PC-9 (cell line): Measurements from ENCODE around the gene COL6A1. TPM values are rescaled to one million over a fixed set of nuclear protein-coding genes. Genes with fewer than 3 reads are reported as not detected.

Experiments
- BruUV-seq: library from RNA; stranded (reverse); fragments of 400-500 nt; replicated peaks from 2 replicates; lab custom pipeline; 2021; lab: Mats Ljungman, UMichigan
- CTCF ChIA-PET: fragments of 300-600 bp; sonication (Branson Sonifier 250); formaldehyde crosslinking; loops from one replicate; lab custom pipeline; 2022; ENCODE audit warnings: antibody characterized with exemption; lab: Charles Lee
- POLR2A ChIA-PET: fragments of 300-600 bp; sonication (Branson Sonifier 250); formaldehyde crosslinking; loops from one replicate; lab custom pipeline; 2022; ENCODE audit warnings: antibody characterized with exemption; ENCODE audit not compliant: unreplicated experiment; lab: Charles Lee
- DNase-seq, 2 experiments: peaks; one replicate each; pipeline versions ENCODE4 v3.0.0 to v3.0.0-alpha.2; 2015 to 2022; ENCODE audit warnings: mixed read lengths in 1 of 2
- H2AFZ ChIP-seq: fragments of 200-600 bp; sonication (generic); 2 replicates; pipeline ENCODE4 v1.8.1; 2017; ENCODE audit warnings: antibody characterized with exemption
- H3F3A ChIP-seq: fragments of 200-600 bp; sonication (generic); 2 replicates; pipeline ENCODE4 v1.8.1; 2017; ENCODE audit warnings: antibody characterized with exemption, mild to moderate bottlenecking, low read depth; ENCODE audit not compliant: insufficient read depth
- H3K27ac ChIP-seq: fragments of 200-600 bp; sonication (generic); 2 replicates; pipeline ENCODE4 v1.6.1; 2016; ENCODE audit warnings: mixed run types
- H3K27me3 ChIP-seq: fragments of 200-600 bp; sonication (generic); 2 replicates; pipeline ENCODE4 v1.6.1; 2016; ENCODE audit warnings: low read depth, mixed run types; ENCODE audit not compliant: insufficient read depth
- H3K36me3 ChIP-seq: fragments of 200-600 bp; sonication (generic); 2 replicates; pipeline ENCODE4 v1.6.1; 2016; ENCODE audit warnings: low read depth, mixed run types
- H3K4me1 ChIP-seq: fragments of 200-600 bp; sonication (generic); replicated peaks from 2 replicates; pipeline ENCODE4 v1.6.1; 2016; ENCODE audit warnings: mixed run types; ENCODE audit not compliant: insufficient read depth
- H3K4me2 ChIP-seq: fragments of 200-600 bp; sonication (generic); 2 replicates; pipeline ENCODE4 v1.6.1; 2017; ENCODE audit warnings: mixed run types
- H3K4me3 ChIP-seq: fragments of 200-600 bp; sonication (generic); 2 replicates; pipeline ENCODE4 v1.6.1; 2016; ENCODE audit warnings: mixed run types
- H3K79me2 ChIP-seq: fragments of 200-600 bp; sonication (generic); 2 replicates; pipeline ENCODE4 v1.6.1; 2017; ENCODE audit warnings: low read depth, mixed run types
- H3K9me2 ChIP-seq: fragments of 200-600 bp; sonication (generic); 2 replicates; pipeline ENCODE4 v1.8.1; 2017; ENCODE audit warnings: mild to moderate bottlenecking; ENCODE audit not compliant: insufficient read depth
- H3K9me3 ChIP-seq: fragments of 200-600 bp; sonication (generic); 2 replicates; pipeline ENCODE4 v1.8.1; 2016; ENCODE audit warnings: low read depth; ENCODE audit not compliant: insufficient read depth
- H4K20me1 ChIP-seq: fragments of 200-600 bp; sonication (generic); 2 replicates; pipeline ENCODE4 v1.8.1; 2017; ENCODE audit not compliant: insufficient read depth
- EZH2 ChIP-seq: fragments of 200-600 bp; sonication (generic); IDR thresholded peaks from 2 replicates; pipeline ENCODE4 v1.8.0; 2017; ENCODE audit warnings: antibody characterized with exemption, low read depth
- intact Hi-C: fragments of 100-400 bp; cut with micrococcal nuclease; formaldehyde crosslinking; loops from one replicate; pipeline ENCODE4 v1.10.0; 2022; ENCODE audit not compliant: unreplicated experiment
- total RNA-seq: library from RNA; stranded (reverse); gene quantifications from 2 replicates; pipeline ENCODE4 v1.2.3, GENCODE V29; 2021
- TF ChIP-seq, protein P1 (sequence below): fragments of 200-600 bp; sonication (generic); conservative IDR thresholded peaks from 2 replicates; pipeline ENCODE4 v1.6.1; 2017; ENCODE audit warnings: mixed run types, antibody characterized with exemption, mild to moderate bottlenecking, moderate library complexity

COL6A1 gene
- total RNA-seq, 1 experiment from 2014 or later: 43.1 TPM

DNA sequence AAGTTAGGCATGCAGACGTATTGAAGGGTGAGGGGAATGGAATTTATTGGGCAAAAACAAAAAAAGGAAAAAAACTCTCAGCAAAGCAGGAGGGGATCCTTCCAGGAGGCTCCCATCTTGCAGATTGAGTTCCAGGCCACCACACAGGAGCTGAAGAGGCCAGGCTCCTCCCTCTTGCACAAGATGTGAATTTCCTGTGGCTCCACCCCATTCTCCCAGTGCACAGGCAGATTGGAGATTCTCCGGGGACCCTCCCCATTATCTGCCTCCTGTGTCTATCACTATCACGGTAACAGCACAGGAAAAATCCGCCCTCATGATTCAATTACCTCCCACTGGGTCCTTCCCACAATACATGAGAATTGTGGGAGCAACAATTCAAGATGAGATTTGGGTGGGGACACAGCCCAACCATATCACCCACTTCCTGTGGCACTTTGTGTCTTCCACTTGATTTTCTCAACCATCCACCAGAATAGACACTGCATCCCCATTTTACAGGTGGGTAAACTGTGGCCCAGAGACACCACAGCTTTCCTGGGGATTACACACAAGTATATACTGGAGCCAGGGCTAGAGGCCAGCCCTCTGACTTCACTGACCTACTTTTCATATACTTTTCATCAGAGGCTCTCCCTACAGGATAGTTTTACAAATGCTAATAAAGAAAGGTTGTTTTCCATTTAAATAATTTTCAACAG is 18.9 kb upstream of the COL6A1 start:
- H3F3A ChIP-seq: no peaks in the 10 kb centered on the region
- no peaks in the 10 kb centered on the region for H3K9me2 ChIP-seq
- no peaks in the 10 kb centered on the region for H4K20me1 ChIP-seq
- no peak for DNase-seq
- no peak overlapping the region for H3K4me2 ChIP-seq
- BruUV-seq: no TSS peak
- ChIA-PET POLR2A (no interaction called here), CTCF (no interaction called here)
- H3K4me1 ChIP-seq: no peaks in the 10 kb centered on the region
- H3K36me3 ChIP-seq: no peaks in the 10 kb centered on the region
- H3K4me3 ChIP-seq: no peak overlapping the region
- H3K27me3 ChIP-seq: 0 out of 2 replicates have a peak, but pooled peaks cover 11% of the 10 kb centered on the region
- intact Hi-C loops: no loop called here
- H3K79me2 ChIP-seq: no peaks in the 10 kb centered on the region
- H3K9me3 ChIP-seq: no peaks in the 10 kb centered on the region
- TF ChIP-seq EZH2: no peak
- TF ChIP-seq, protein P1, sequence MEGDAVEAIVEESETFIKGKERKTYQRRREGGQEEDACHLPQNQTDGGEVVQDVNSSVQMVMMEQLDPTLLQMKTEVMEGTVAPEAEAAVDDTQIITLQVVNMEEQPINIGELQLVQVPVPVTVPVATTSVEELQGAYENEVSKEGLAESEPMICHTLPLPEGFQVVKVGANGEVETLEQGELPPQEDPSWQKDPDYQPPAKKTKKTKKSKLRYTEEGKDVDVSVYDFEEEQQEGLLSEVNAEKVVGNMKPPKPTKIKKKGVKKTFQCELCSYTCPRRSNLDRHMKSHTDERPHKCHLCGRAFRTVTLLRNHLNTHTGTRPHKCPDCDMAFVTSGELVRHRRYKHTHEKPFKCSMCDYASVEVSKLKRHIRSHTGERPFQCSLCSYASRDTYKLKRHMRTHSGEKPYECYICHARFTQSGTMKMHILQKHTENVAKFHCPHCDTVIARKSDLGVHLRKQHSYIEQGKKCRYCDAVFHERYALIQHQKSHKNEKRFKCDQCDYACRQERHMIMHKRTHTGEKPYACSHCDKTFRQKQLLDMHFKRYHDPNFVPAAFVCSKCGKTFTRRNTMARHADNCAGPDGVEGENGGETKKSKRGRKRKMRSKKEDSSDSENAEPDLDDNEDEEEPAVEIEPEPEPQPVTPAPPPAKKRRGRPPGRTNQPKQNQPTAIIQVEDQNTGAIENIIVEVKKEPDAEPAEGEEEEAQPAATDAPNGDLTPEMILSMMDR: no peak
- H2AFZ ChIP-seq: no peak overlapping the region
- H3K27ac ChIP-seq: no peak overlapping the region

DNA sequence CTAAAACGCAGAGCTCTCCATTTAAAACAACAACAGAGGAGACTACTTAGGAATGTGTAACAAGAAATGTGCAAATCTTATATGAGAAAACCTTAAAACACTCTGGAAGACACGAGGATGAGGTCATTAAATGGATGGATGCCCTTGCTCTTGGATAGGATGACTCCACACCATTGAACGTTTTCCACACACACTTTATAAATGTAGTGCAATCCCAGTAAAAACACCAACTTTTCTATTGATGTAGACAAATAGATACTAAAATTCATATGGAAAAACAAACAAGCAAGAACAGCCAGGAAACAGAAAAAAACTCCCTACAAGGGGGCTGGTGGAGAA is 18.4 kb upstream of the COL6A1 start:
- ChIA-PET CTCF (no interaction called here), POLR2A (no interaction called here)
- Histone ChIP-seq H3K4me3 (no peak overlapping the region), H3K4me2 (no peak overlapping the region), H2AFZ (no peak overlapping the region), H3K4me1 (no peaks in the 10 kb centered on the region), H3K9me3 (no peaks in the 10 kb centered on the region), H3K79me2 (no peaks in the 10 kb centered on the region), H3K27ac (no peak overlapping the region), H3K27me3 (0 out of 2 replicates have a peak, but pooled peaks cover 9% of the 10 kb centered on the region), H3K9me2 (no peaks in the 10 kb centered on the region), H4K20me1 (no peaks in the 10 kb centered on the region), H3K36me3 (no peaks in the 10 kb centered on the region), H3F3A (no peaks in the 10 kb centered on the region)
- BruUV-seq: no TSS peak
- TF ChIP-seq EZH2: no peak
- TF ChIP-seq, protein P1: no peak
- no peak for DNase-seq
- intact Hi-C loops: no loop called here

DNA sequence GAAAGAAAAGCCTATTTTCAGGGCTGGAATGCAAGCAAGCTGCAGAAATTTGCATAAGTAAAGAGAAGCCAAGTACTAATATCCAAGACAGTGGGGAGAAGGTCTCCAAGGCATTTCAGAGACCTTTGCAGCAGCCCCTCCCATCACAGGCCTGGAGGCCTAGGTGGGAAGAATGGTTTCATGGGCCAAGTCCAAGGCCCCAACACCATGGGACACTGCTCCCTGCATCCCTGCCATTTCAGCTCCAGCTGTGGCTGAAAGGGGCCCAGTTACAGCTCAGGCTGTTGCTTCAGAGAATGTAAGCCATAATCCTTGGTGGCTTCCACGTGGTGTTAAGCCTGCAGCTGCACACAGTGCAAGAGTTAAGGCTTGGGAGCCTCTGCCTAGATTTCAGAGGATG is 16.9 kb upstream of the COL6A1 start:
- no peaks in the 10 kb centered on the region for H3K4me1 ChIP-seq
- H3F3A ChIP-seq: no peaks in the 10 kb centered on the region
- no peaks in the 10 kb centered on the region for H3K9me3 ChIP-seq
- CTCF ChIA-PET: no interaction called here
- no peaks in the 10 kb centered on the region for H4K20me1 ChIP-seq
- no peak overlapping the region for H3K4me2 ChIP-seq
- intact Hi-C loops: no loop called here
- TF ChIP-seq, protein P1: no peak
- TF ChIP-seq EZH2: no peak
- no peaks in the 10 kb centered on the region for H3K27me3 ChIP-seq
- H3K36me3 ChIP-seq: no peaks in the 10 kb centered on the region
- H3K4me3 ChIP-seq: no peak overlapping the region
- no peak overlapping the region for H2AFZ ChIP-seq
- no peak overlapping the region for H3K27ac ChIP-seq
- H3K9me2 ChIP-seq: no peaks in the 10 kb centered on the region
- POLR2A ChIA-PET: no interaction called here
- no peaks in the 10 kb centered on the region for H3K79me2 ChIP-seq
- DNase-seq: no peak
- no TSS peak for BruUV-seq
